ENCODE results near the gene HNRNPUL2. TPM values are rescaled to one million over a fixed set of nuclear protein-coding genes. Genes with fewer than 3 reads are reported as not detected.

Gene HNRNPUL2
- total and polyA plus RNA-seq, 2 of the 4 experiments (the other 2 are of a cell fraction) = 3.9 to 30.2 TPM

- no peak overlapping the region for H3K27ac ChIP-seq (ENCODE audit: insufficient read depth, low read length)
These were observed 7.8 kb downstream of the HNRNPUL2 start for GRCh38 chr11:62719302-62719978.

More at GRCh38 chr11:62719302-62719978, 7.8 kb downstream of the HNRNPUL2 start:
- no peak overlapping the region for H3K4me3 ChIP-seq (ENCODE audit: insufficient read depth, low read depth, low read length)
- BruUV-seq (replicated peaks) = no TSS peak
- H2BK120ac ChIP-seq (ENCODE audit: low read depth, low read length) = no peak overlapping the region
- no peaks in the 10 kb centered on the region for H3K9me3 ChIP-seq (ENCODE audit: control insufficient read depth, insufficient read depth, low read length)
- H3K79me1 ChIP-seq (ENCODE audit: low read depth in 1 of 2, low read length in 2 of 2) = peaks cover 46 to 71% of the 10 kb centered on the region in 2 experiments
- H3K36me3 ChIP-seq (ENCODE audit: control insufficient read depth, insufficient read depth, low read length) = peaks cover 76% of the 10 kb centered on the region
- H2AK5ac ChIP-seq (ENCODE audit: low read depth, low read length) = no peak overlapping the region
- no peak overlapping the region for H3K56ac ChIP-seq (ENCODE audit: extremely low read depth, insufficient read depth, low read length)
- no peak overlapping the region for H4K91ac ChIP-seq (ENCODE audit: insufficient read depth, low read depth, low read length)
- intact Hi-C loops (cut with micrococcal nuclease) = no loop called here
- H3K9me1 ChIP-seq (ENCODE audit: insufficient read depth, low read length) = peaks cover 8% of the 10 kb centered on the region; the same call in 1 of the 2 replicates
- H3K23ac ChIP-seq (ENCODE audit: low read depth, low read length) = no peak overlapping the region
- TF ChIP-seq RFX5 (IDR thresholded peaks at IDR 0.05; ENCODE audit: low read depth, low read length) (no peak), RCOR1 (IDR thresholded peaks at IDR 0.05; ENCODE audit: insufficient replicate concordance, low read length) (no peak)
- WGBS, 2 experiments (ENCODE audit: extremely low coverage in 2 of 2, insufficient read length in 1 of 2) = 100% methylated on average over 1 of the region's 2 CpGs; no CpG with 5 or more reads in 1 of the 2 experiments
- H3K4ac ChIP-seq (ENCODE audit: low read depth, low read length) = no peak overlapping the region
- no peak overlapping the region for H3K14ac ChIP-seq (replicated peaks; ENCODE audit: low read depth, low read length)
- H2AK9ac ChIP-seq (replicated peaks; ENCODE audit: low read depth, low read length, poor library complexity) = no peak overlapping the region
- H4K20me1 ChIP-seq (ENCODE audit: insufficient read depth, low read length) = peaks cover 18% of the 10 kb centered on the region
- no peak overlapping the region for H4K5ac ChIP-seq (ENCODE audit: low read depth, low read length)
- H3K4me1 ChIP-seq (ENCODE audit: control insufficient read depth, insufficient read depth, low read length) = peaks cover 4% of the 10 kb centered on the region; the same call in 1 of the 2 replicates
- ChIA-PET POLR2A (ENCODE audit: unreplicated experiment) (interaction anchor here (0.6 kb wide), 1 partner anchor 44 kb away, joined by 6 read pairs; no protein-coding TSS in a partner anchor), CTCF (no interaction called here)
- no peak overlapping the region for H2BK5ac ChIP-seq (ENCODE audit: low read depth, low read length, poor library complexity, severe bottlenecking)
- dilution Hi-C loops (cut with HindIII; ENCODE audit: low sequenced_read_pairs, unreplicated experiment) = no loop called here
- ATAC-seq (ENCODE audit: low read depth) (0 out of 2 replicates have a peak, but pooled peaks have one; percentile 10), DNase-seq (peak; percentile 25)
- no peak overlapping the region for H2AFZ ChIP-seq (replicated peaks; ENCODE audit: low read length, poor library complexity)
- H3K9ac ChIP-seq (ENCODE audit: low read depth, low read length) = no peak overlapping the region
- H4K8ac ChIP-seq (ENCODE audit: low read depth in 2 of 2, low read length in 2 of 2) = no peak overlapping the region
- no peak overlapping the region for H3K4me2 ChIP-seq (ENCODE audit: low read depth, low read length)
- no peak overlapping the region for H3K18ac ChIP-seq (ENCODE audit: low read depth, low read length)
- no peak overlapping the region for H2BK15ac ChIP-seq (ENCODE audit: low read depth, low read length)
- H3K27me3 ChIP-seq (ENCODE audit: control insufficient read depth, insufficient read depth, low read length) = no peaks in the 10 kb centered on the region
- in situ Hi-C loops (cut with MboI; ENCODE audit: low sequenced_read_pairs) = no loop called here
- no peak overlapping the region for H2BK20ac ChIP-seq (ENCODE audit: low read depth, low read length)

All from IMR-90 (cell line).